Fibroblast of skin of left quadriceps (primary cell): ENCODE measurements around the gene NEUROD1.
A peak's percentile ranks its signal among the peaks of the same experiment; 100 is the strongest.
"Not testable (repeated sequence)": the region's sequence is repeated elsewhere in the genome, so short reads cannot be mapped to it uniquely, and the experiment has no call there.

Source experiments
- DNase-seq, 2 experiments: peaks; one replicate each; pipeline ENCODE4 v3.0.0-alpha.2; 2013; ENCODE audit warnings: low read depth in 2 of 2

NEUROD1 gene

DNA sequence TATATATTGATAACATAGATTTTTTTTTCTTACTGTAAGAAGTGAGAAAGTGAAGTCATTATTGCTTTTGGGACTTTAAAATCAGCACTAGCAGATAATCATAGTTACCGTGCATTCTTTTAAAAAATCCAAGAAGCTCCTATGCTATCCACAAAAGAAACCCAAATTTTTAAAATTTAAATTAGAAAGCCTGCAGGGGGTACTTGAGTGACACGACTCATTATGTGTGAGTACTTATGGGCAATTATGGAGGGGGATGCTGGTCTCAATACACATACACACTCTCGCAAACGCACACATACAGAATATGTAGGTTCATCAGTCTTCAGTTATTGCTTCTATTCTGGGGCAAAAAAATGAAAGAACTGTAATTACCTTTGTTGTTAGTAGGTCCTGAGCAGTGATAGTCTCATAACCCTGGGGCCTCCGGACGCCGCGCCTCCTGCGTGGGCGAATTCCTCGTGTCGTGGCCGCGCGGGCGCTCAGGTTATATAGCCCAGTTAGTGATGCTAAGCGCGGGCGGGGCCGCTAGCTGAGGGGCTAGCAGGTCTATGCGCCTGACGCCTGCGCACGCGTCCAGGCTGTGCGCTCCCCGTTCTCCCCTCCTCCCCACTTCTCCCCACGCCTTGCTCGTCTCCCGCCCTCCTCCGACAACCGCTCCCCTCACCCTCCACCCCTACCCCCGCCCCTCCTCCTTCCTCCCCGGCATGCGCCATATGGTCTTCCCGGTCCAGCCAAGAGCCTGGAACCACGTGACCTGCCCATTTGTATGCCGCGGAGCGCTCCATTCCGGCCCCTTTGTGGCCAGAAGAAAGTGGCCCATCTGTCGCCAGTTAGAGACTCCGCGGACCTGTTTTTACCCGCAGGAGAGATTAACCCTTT, at the start of gene NEUROD1:
TSS of gene NEUROD1 (minus strand) at position 463 of the 882 bp plus-strand sequence. CDS start 1,657 bp downstream, outside the sequence.
- no peak for DNase-seq

DNA sequence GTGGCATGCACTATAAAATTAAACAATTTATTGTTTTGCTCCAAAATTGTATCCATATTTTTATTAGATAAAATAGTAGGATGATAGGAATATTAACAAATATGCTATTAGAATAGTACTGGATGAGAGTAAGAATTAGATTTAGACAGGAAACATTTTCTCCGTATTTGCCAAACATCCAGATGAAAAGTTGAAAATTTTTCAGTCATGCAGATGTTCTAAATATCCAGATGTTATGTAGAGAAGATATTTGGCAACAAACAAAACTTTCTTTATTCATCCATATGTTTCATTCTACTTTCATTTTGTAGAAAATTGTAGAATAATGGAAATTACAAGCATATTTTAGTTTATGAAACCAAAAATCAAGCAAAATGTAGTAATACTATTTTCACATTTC, 45.2 kb upstream of the NEUROD1 start:
- no peak for DNase-seq

DNA sequence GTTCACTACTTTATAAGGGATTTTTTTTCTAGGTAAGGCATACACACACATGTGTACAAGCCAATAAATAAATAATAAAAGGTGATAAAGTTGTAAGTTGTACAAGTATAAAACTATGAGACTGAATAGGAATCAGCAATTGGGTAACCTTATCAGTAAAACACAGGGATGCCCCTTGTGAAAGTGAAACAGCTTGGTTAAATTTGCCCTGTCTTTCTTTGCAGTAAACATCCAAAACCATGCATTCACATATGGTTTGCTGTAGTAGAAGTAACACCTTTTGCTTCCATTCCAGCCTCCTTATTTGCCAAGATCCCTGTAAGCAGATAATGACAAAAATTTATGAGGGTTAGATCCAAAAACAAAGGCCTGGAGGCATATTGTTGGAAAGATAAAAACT, 44.3 kb upstream of the NEUROD1 start:
- DNase-seq = no peak

GRCh38 chr2:181723731-181724130, 43.4 kb upstream of the NEUROD1 start:
- DNase-seq = no peak

DNA sequence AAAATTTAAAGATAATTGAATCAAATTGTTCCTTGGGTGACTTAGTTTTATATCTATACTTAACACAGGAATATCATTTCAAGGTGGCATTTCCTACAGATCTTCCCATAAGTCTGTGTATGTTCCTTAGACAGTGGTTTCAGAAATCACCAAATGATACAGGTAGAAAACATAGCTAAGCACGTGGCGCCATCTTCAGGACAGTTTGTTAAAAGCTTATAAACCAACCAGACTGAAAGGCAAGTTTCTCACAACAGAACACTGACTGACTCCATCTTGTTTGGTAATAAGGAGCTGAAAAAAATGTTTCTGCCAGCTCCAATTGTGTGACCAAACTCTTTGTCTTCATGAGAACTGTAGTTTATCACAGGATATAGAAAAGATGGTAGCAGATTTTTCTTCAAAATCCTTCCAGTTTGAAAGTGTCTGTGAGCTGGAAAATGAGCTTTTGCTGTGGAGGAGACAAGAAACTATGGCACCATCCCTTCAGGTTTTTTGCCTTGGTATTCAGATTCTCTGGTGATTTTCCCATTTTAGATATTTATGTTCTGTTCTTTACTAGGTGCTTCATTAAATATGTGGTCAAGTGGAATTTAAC, 34.8 kb upstream of the NEUROD1 start:
- DNase-seq = peak; percentile 56 to 63

DNA sequence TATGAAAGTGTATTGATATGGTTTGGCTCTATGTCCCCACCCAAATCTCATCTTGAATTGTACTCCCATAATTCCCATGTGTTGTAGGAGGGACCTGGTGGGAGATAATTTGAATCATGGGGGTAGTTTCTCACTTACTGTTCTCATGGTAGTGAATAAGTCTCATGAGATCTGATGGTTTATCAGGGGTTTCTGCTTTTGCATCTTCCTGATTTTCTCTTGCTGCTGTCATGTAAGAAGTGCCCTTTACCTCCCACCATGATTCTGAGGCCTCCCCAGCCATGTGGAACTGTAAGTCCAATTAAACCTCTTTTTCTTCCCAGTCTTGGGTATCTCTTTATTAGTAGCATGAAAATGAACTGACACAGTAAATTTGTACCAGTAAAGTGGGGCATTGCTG, 30.7 kb upstream of the NEUROD1 start:
- DNase-seq = not testable (repeated sequence)

DNA sequence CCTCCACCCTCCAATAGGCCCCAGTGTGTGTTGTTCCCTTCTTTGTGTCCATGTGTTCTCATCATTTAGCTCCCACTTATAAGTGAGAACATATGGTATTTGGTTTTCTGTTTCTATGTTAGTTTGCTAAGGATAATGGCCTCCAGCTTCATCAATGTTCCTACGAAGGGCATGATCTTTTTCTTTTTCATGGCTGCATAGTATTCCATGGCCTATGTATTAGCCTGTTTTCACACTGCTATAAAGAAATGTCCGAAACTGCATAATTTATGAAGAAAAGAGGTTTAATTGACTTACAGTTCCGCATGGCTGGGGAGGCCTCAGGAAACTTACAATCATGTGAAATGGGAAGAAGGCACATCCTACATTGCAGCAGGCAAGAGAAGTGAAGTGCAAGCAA, 22.2 kb upstream of the NEUROD1 start:
- DNase-seq = not testable (repeated sequence)

DNA sequence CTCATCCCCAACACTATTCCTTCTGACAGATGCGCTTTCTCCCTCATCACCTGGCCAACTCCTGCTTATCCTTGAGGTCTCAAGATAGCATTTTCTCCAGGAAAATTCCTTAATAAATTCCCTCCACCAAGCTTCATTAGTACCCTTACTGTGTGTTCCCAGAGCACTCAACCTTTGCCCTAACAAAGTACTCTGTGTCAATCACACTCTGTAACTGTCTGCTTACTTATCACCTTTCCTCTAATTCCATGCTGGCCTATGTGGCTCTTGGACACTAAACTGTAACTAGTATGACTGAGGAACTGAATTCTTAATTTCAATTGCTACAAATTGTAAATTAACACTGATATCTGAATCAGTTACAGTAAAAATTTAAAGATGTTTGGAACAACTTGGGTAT, 17.9 kb upstream of the NEUROD1 start:
- no peak for DNase-seq

DNA sequence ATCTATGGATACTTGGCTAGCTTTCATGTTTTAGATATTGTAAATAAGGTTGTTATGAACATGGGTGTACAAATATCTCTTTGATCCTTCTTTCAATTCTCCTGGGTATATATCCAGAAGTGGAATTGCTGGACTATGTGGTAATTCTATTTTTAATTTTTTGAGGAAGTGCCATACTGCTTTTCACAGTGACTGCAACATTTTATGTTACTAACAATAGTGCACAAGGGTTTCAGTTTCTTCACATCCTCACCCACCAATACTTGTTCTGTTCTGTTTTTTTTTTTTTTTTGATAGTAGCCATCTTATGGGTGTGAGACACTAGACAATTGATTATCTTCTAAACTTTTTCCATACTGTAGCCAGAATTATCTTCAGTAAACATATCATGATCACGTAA, 17.3 kb upstream of the NEUROD1 start:
- DNase-seq = no peak

- no peak for DNase-seq
Measured at GRCh38 chr2:181697126-181697525, 16.8 kb upstream of the NEUROD1 start.

DNA sequence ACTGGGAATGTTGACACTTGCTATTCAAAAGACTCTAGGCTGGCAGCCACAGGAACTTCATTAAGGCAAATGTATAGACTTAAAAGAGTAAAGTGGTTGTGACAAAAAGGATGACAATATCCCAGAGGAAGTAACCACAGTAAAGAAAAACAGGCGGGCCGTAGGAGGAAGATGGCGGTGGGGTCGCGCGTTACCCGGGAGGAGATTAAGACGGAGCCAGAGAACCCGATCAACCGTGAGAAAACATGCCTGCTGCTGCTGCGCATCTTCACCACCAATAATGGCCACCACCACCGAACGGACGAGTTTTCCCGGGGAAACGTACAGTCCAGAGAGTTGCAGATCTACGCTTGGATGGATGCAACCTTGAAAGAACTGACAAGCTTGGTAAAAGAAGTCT, 14.0 kb upstream of the NEUROD1 start:
- no peak for DNase-seq

GRCh38 chr2:181690860-181691259, 10.5 kb upstream of the NEUROD1 start:
- DNase-seq = no peak

- no peak for DNase-seq
Measured at GRCh38 chr2:181686576-181687185, 6.4 kb upstream of the NEUROD1 start.

DNA sequence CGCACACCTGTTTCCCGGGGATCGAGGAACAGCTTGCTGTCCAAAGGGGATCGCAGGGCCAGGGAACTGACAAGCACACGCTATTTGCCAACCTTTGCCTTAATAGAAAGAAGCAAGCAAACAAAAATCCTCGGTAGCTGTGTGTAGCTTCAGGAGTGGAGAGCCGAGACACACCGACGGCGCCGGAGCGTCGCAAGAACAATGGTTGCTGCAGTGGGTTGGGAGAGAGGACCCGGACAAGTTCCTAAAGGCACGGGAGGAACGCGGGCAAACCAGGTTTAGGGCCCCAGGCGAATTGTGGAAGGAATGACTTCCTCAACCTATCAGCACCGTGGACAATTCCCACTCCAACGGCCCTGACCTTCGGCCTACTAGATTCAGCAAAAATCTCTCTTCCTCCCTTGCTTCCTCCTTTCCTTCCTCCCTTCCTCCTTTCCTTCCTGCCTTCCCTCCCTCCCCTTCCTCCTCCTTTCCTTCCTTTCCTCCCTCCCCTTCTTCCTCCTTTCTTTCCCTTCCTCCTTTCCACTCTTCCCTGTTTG, 4.9 kb upstream of the NEUROD1 start:
- no peak for DNase-seq

- no peak for DNase-seq
Measured at GRCh38 chr2:181684454-181685149, 4.3 kb upstream of the NEUROD1 start.

DNA sequence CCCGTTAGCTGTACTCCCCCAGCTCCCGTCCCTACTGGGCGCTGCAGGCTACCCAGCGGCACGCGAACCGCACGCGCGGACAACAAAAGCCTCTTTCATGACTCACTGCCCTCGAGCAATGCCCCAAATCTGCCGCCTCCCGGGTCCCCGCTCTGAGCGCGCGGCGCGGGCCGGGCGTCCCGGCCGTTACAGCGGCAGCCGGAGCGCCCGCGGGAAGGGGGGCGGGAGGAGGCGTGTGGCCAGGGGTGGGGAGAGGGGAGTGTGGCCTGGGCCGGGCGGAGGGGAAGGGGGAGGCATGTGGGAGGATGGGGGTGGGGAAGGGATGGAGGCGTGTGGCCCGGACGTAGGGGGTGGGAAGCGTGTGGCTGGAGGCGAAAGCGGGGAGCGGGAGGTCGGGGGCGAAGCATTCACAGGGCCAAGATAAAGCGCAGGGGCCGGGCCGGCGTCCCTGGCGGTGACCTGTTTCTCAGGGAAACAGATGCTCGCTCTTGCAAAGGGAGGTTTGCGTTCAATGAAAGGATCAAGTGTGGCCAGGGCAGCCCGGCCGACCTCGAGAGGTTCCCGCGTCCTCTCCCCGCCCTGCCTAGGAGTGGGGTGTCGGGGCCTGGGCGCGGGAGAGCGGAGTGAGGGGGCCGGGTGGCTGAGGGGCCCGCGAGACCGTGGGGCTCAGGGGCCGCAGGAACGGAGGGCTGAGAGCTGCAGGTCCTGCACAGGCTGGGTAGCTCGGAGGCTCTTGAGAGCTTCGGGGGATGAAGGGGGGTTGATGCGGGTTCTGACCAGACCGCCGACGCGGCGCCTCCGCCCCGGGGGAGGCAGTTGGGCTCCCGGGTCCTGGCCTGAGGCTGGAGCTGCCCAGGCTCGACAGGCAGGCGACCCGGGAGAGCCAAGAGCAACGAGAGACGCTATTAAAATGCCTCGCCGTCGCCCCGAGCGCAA, 3.5 kb upstream of the NEUROD1 start:
- DNase-seq = no peak

DNA sequence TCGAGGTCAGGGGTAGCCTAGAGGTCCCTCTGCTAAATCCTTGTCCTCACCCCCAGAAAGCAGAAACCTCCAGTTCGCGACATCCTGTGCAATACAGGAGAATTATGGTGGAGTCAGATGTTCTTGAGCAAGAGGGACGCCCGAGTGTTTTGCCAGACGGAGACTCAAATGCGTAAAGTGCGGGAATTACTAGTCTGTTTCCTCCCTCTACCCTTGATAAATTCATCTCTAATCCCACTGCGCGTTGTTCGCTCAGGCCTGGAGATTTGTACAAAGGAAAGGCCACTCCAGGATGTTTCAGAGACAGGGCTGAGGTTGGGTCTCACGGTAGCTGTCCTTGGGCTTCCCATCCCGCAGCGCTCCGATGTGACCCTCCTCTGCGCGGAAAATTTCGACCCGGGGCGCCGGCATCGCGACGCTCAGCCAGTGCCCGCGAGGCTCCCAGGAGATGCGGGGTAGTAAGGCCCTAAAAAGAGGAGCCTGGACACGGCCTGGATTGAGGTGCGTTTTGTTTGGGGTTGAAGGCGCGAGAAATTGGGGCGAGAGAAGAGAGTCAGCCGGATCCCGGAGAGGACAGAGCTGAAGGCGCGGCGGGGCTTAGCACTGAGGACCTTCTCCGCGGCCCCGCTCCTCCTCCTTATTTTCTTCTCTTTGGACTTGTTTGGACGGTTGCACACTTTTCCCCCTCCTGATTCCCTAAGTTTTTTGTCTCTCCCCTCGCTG, 2.6 kb upstream of the NEUROD1 start:
- DNase-seq = no peak

GRCh38 chr2:181682026-181682789, 1.9 kb upstream of the NEUROD1 start:
- DNase-seq = no peak
